Thyroid gland (tissue), 4 donors: Measurements from ENCODE around the gene DGKB. TPM values are rescaled to one million over a fixed set of nuclear protein-coding genes. Genes with fewer than 3 reads are reported as not detected.

Source experiments
- DNase-seq, 2 donors: peaks; one replicate each; pipeline ENCODE4 v3.0.0-alpha.2; 2019
- H3K27ac ChIP-seq, 3 donors: fragments of 200-600 bp; sonication (generic); 1 replicate in 2 of 3; 2 replicates in 1 of 3; pipeline ENCODE4 v1.5.1; 2016 to 2019; ENCODE audit warnings: mild to moderate bottlenecking in 1 of 3, moderate library complexity in 1 of 3
- H3K27me3 ChIP-seq: fragments of 200-600 bp; sonication (generic); one replicate; pipeline ENCODE4 v1.5.1; 2019
- H3K36me3 ChIP-seq, 2 donors: fragments of 200-600 bp; sonication (generic); one replicate each; pipeline ENCODE4 v1.5.1; 2016 to 2019
- H3K4me1 ChIP-seq, 2 donors: fragments of 200-600 bp; sonication (generic); one replicate each; pipeline ENCODE4 v1.5.1; 2017 to 2019
- H3K4me3 ChIP-seq, 3 donors: fragments of 200-600 bp; sonication (generic); replicated peaks in 1 of 3; 1 replicate in 2 of 3; 2 replicates in 1 of 3; pipeline ENCODE4 v1.5.1; 2016; ENCODE audit warnings: mild to moderate bottlenecking in 1 of 3
- H3K9me3 ChIP-seq: fragments of 200-600 bp; sonication (generic); one replicate; pipeline ENCODE4 v1.5.1; 2017
- POLR2A ChIP-seq, 2 donors: fragments of 450-650 bp; IDR thresholded peaks; one replicate each; pipeline ENCODE4 v1.6.1; 2017; ENCODE audit warnings: antibody characterized with exemption in 2 of 2, mild to moderate bottlenecking in 2 of 2, moderate library complexity in 1 of 2
- WGBS, 2 donors: methylation state at CpG; one replicate each; pipeline ENCODE4 v1.1.5; 2017; 5-methylcytosine and 5-hydroxymethylcytosine counted together
- intact Hi-C: fragments of 100-400 bp; cut with DNase I; formaldehyde crosslinking; loops from one replicate; pipeline ENCODE4 v1.15.1; 2023
- total RNA-seq, 4 donors: library from RNA; depleted of rRNA; stranded (reverse); fragments of >200 nt; gene quantifications; one replicate each; pipeline ENCODE4 v1.2.3, GENCODE V29; 2016
- TF ChIP-seq, protein P1 (sequence below), 6 experiments: fragments of 200-600 bp in 3 of 6; fragments of 450-650 bp in 3 of 6; sonication (generic) in 3 of 6; IDR thresholded peaks; one replicate each; pipeline ENCODE4 v1.5.1; 2016 to 2019; ENCODE audit warnings: antibody characterized with exemption in 6 of 6, mild to moderate bottlenecking in 2 of 6, inconsistent platforms in 1 of 6, moderate library complexity in 1 of 6

Gene DGKB
- total RNA-seq, 4 donors from 2014 or later: 0.11 to 2.1 (median 0.49) TPM; not detected in 1

DNA sequence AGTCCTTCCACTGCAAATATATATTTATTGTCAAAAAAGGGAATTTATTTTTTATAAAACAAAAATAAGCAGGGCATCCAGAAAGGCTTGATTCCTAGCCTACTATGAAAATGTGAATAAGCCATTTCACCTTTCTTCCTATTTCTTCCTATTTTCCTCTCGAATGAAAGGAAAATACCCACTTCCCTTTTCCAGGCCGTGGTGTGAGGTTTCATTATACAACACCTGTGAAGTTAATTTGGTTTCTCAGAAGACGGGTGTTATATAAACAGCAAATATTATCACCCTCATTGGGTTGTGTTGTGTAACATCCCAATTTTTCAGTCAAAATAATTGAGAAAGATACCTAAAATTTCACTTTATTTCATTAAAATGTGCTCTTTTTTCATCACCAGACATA is 214.3 kb downstream of the DGKB start:
- intact Hi-C loops: no loop called here
- Histone ChIP-seq H3K36me3 (no peaks in the 10 kb centered on the region), H3K4me3 (no peak overlapping the region), H3K4me1 (no peaks in the 10 kb centered on the region), H3K27ac (no peak overlapping the region), H3K27me3 (no peaks in the 10 kb centered on the region), H3K9me3 (no peaks in the 10 kb centered on the region)
- 54 to 62% methylated on average over 3 of the region's 3 CpGs for WGBS, 2 donors
- TF ChIP-seq, protein P1, sequence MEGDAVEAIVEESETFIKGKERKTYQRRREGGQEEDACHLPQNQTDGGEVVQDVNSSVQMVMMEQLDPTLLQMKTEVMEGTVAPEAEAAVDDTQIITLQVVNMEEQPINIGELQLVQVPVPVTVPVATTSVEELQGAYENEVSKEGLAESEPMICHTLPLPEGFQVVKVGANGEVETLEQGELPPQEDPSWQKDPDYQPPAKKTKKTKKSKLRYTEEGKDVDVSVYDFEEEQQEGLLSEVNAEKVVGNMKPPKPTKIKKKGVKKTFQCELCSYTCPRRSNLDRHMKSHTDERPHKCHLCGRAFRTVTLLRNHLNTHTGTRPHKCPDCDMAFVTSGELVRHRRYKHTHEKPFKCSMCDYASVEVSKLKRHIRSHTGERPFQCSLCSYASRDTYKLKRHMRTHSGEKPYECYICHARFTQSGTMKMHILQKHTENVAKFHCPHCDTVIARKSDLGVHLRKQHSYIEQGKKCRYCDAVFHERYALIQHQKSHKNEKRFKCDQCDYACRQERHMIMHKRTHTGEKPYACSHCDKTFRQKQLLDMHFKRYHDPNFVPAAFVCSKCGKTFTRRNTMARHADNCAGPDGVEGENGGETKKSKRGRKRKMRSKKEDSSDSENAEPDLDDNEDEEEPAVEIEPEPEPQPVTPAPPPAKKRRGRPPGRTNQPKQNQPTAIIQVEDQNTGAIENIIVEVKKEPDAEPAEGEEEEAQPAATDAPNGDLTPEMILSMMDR (IDR thresholded peaks at IDR 0.05): no peak
- no peak for TF ChIP-seq POLR2A (IDR thresholded peaks at IDR 0.05)
- DNase-seq: no peak

DNA sequence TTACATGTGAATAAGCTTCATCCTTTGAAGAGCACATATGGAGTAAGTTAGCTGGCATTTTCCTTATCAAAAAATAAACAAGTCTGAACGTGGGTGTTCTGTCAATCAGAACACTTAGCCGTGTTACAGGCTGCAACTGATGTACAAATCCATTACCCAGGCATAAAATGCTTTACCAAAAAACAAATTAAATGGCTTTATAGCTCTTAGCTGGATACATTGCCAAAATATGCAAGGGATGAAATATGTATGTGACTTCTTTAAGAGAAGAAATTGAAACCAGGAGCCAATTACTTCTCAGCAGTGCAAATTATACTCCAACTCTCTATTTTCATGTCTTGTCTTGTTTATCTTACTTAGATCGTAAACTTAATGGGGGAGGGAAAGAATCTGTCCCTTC is 214.8 kb downstream of the DGKB start:
- Histone ChIP-seq H3K27ac (no peak overlapping the region), H3K27me3 (no peaks in the 10 kb centered on the region), H3K9me3 (no peaks in the 10 kb centered on the region), H3K4me3 (no peak overlapping the region), H3K4me1 (no peaks in the 10 kb centered on the region), H3K36me3 (no peaks in the 10 kb centered on the region)
- WGBS, 2 donors: 43 to 51% methylated on average over 3 of the region's 3 CpGs
- TF ChIP-seq, protein P1 (IDR thresholded peaks at IDR 0.05): no peak
- TF ChIP-seq POLR2A (IDR thresholded peaks at IDR 0.05): no peak
- intact Hi-C loops: no loop called here
- DNase-seq: no peak

DNA sequence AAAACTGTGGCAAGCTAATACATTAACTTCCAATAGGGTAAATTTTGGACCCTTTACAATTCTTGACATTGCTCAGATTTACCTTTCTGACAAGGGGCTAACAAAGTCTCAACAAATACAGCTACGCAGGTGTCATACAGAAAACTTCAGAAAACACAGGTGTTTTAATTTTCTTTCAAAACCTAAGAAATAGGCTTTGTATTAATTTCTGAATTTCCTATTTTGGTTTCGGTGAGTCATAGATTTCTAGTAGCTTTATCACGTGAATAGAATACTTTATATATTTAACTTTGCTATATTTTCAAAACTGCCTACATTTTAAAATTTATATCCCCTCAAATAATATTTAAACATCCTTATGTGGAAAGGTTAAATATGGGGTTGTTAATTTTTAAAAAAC is 215.3 kb downstream of the DGKB start:
- H3K27ac ChIP-seq: no peak overlapping the region
- H3K27me3 ChIP-seq: no peaks in the 10 kb centered on the region
- no peaks in the 10 kb centered on the region for H3K9me3 ChIP-seq
- WGBS, 2 donors: 85 to 90% methylated on average over 3 of the region's 3 CpGs
- no peaks in the 10 kb centered on the region for H3K36me3 ChIP-seq
- no peak overlapping the region for H3K4me3 ChIP-seq
- H3K4me1 ChIP-seq: no peaks in the 10 kb centered on the region
- DNase-seq: no peak
- TF ChIP-seq POLR2A (IDR thresholded peaks at IDR 0.05): no peak
- TF ChIP-seq, protein P1 (IDR thresholded peaks at IDR 0.05): no peak
- intact Hi-C loops: no loop called here

DNA sequence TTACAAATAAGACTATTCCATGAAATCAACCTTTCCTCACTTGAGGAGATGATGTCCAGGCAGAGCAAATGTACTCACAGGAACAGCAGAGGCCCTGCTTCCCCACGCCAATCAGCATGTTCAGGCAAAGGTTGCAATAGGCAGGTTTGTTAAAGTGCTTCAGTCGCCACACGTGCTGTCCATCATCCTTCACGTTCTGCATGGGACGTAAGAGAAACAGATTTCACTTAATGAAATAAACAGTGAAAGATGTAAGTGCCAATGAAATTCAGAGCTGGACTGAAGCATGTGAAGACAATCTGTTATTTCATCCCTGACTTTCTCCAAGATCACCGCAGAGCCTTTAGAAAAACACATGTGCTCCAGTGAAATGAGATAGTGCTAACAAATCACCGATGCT is 217.4 kb downstream of the DGKB start:
- intact Hi-C loops: no loop called here
- DNase-seq: no peak
- Histone ChIP-seq H3K4me1 (no peaks in the 10 kb centered on the region), H3K27me3 (no peaks in the 10 kb centered on the region), H3K4me3 (no peak overlapping the region), H3K36me3 (no peaks in the 10 kb centered on the region), H3K9me3 (no peaks in the 10 kb centered on the region), H3K27ac (no peak overlapping the region)
- 72 to 79% methylated on average over 7 of the region's 7 CpGs for WGBS, 2 donors
- TF ChIP-seq POLR2A (IDR thresholded peaks at IDR 0.05): no peak
- TF ChIP-seq, protein P1 (IDR thresholded peaks at IDR 0.05): no peak

DNA sequence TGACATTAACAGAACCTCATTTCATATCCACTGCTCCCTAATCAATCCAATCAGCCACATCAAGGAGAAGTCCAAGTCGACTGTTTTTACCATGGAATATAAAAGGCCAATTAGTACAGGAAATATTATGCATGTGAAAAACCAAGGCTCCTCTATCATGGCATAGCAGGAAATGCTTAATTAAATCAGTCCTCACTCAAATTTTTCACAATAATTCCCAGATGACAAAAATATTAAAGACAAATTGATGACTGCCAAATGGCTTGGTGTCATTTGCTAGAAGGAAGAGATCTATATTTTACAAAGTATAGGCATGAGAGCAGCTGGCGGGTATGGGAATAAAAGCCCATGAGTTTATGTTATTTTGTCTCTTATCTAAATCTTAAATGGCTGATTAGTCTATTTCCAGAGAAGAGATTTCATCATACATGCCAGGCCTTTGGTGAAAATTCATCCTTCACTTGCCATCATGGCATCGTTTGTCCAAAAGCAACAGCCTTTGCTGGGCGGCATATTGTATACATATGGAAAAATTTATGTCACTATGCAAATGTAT is 219.6 kb downstream of the DGKB start:
- WGBS, 2 donors: 92 to 95% methylated on average over 4 of the region's 4 CpGs

More for the DNA sequence above, 219.6 kb downstream of the DGKB start:
- no peaks in the 10 kb centered on the region for H3K36me3 ChIP-seq
- TF ChIP-seq, protein P1 (IDR thresholded peaks at IDR 0.05): no peak
- no peak for TF ChIP-seq POLR2A (IDR thresholded peaks at IDR 0.05)
- H3K4me3 ChIP-seq: no peak overlapping the region
- intact Hi-C loops: no loop called here
- H3K9me3 ChIP-seq: no peaks in the 10 kb centered on the region
- no peaks in the 10 kb centered on the region for H3K4me1 ChIP-seq
- H3K27me3 ChIP-seq: no peaks in the 10 kb centered on the region
- no peak overlapping the region for H3K27ac ChIP-seq
- no peak for DNase-seq
